HepG2 (cell line): Measurements from ENCODE around the gene CHP1. TPM values are rescaled to one million over a fixed set of nuclear protein-coding genes. Genes with fewer than 3 reads are reported as not detected.

ENCODE experiments used
- ADNP ChIP-seq: sonication (generic); formaldehyde crosslinking; IDR thresholded peaks from 2 replicates; pipeline ENCODE4 v1.4.0; 2020; ENCODE audit warnings: missing genetic modification reagents
- AKAP8 ChIP-seq: sonication (generic); formaldehyde crosslinking; IDR thresholded peaks from 2 replicates; pipeline ENCODE4 v1.5.1; 2020; ENCODE audit warnings: mild to moderate bottlenecking, missing genetic modification reagents
- DPF2 ChIP-seq: sonication (generic); formaldehyde crosslinking; IDR thresholded peaks from 2 replicates; pipeline ENCODE4 v1.4.0; 2020; ENCODE audit warnings: mild to moderate bottlenecking, low read depth, missing genetic modification reagents, borderline replicate concordance
- E2F5 ChIP-seq: sonication (generic); formaldehyde crosslinking; conservative IDR thresholded peaks from 2 replicates; pipeline ENCODE4 v1.4.0; 2020; ENCODE audit warnings: missing genetic modification reagents
- FOXA1 ChIP-seq, 2 experiments: fragments of 450-650 bp in 1 of 2; sonication (generic) in 1 of 2; formaldehyde crosslinking in 1 of 2; IDR thresholded peaks; 2 replicates each; pipeline versions ENCODE4 v1.4.0 to v1.6.1; 2016 to 2020; ENCODE audit warnings: missing genetic modification reagents in 1 of 2
- GMEB2 ChIP-seq: IDR thresholded peaks from 2 replicates; pipeline ENCODE4 v1.6.1; 2016; ENCODE audit warnings: missing biosample characterization, missing genetic modification reagents, low read depth
- HDAC1 ChIP-seq: sonication (generic); formaldehyde crosslinking; IDR thresholded peaks from 2 replicates; pipeline ENCODE4 v1.5.1; 2020; ENCODE audit warnings: mild to moderate bottlenecking, missing genetic modification reagents
- IRX3 ChIP-seq: sonication (generic); formaldehyde crosslinking; IDR thresholded peaks from 2 replicates; pipeline ENCODE4 v1.8.1; 2023; ENCODE audit warnings: mild to moderate bottlenecking, low read depth, missing genetic modification reagents, borderline replicate concordance
- ISL2 ChIP-seq: sonication (generic); formaldehyde crosslinking; IDR thresholded peaks from 2 replicates; pipeline ENCODE4 v1.5.0; 2020; ENCODE audit warnings: missing genetic modification reagents
- KLF11 ChIP-seq: IDR thresholded peaks from 2 replicates; pipeline ENCODE4 v1.6.1; 2016; ENCODE audit warnings: missing compliant biosample characterization
- MLXIP ChIP-seq: sonication (generic); formaldehyde crosslinking; IDR thresholded peaks from 2 replicates; pipeline ENCODE4 v1.9.0; 2021; ENCODE audit warnings: missing genetic modification reagents, borderline replicate concordance
- MTF2 ChIP-seq: sonication (generic); formaldehyde crosslinking; IDR thresholded peaks from 2 replicates; pipeline ENCODE4 v1.5.0; 2020; ENCODE audit warnings: missing genetic modification reagents, borderline replicate concordance
- NFE2L1 ChIP-seq: sonication (generic); formaldehyde crosslinking; IDR thresholded peaks from 2 replicates; pipeline ENCODE4 v1.4.0; 2020; ENCODE audit warnings: missing genetic modification reagents, mild to moderate bottlenecking, borderline replicate concordance
- PITX1 ChIP-seq: sonication (generic); formaldehyde crosslinking; IDR thresholded peaks from 2 replicates; pipeline ENCODE4 v1.5.1; 2020; ENCODE audit warnings: mild to moderate bottlenecking, missing genetic modification reagents
- PLRG1 ChIP-seq: fragments of 450-650 bp; conservative IDR thresholded peaks from 2 replicates; pipeline ENCODE4 v1.6.1; 2016
- POLR2AphosphoS5 ChIP-seq: IDR thresholded peaks from 2 replicates; pipeline ENCODE4 v1.6.1; 2012; ENCODE audit warnings: low read depth, low read length
- REXO4 ChIP-seq: sonication (generic); formaldehyde crosslinking; IDR thresholded peaks from 2 replicates; pipeline ENCODE4 v1.8.0; 2022; ENCODE audit warnings: missing genetic modification reagents, mild to moderate bottlenecking, borderline replicate concordance
- SALL1 ChIP-seq: sonication (generic); formaldehyde crosslinking; IDR thresholded peaks from 2 replicates; pipeline ENCODE4 v1.8.0; 2022; ENCODE audit warnings: mild to moderate bottlenecking, missing genetic modification reagents
- SRSF4 ChIP-seq: fragments of 200-400 bp; formaldehyde crosslinking; IDR thresholded peaks from one replicate; pipeline ENCODE4 v1.6.1; 2018; ENCODE audit warnings: mild to moderate bottlenecking, low read depth, low read length, moderate library complexity; ENCODE audit not compliant: poor library complexity, severe bottlenecking
- TCF7L2 ChIP-seq: IDR thresholded peaks from 2 replicates; pipeline ENCODE4 v1.6.1; 2011; ENCODE audit warnings: mild to moderate bottlenecking, low read depth, low read length, moderate library complexity
- YEATS4 ChIP-seq: sonication (generic); formaldehyde crosslinking; IDR thresholded peaks from 2 replicates; pipeline ENCODE4 v1.4.0; 2020; ENCODE audit warnings: missing genetic modification reagents, borderline replicate concordance
- ZC3H13 ChIP-seq: sonication (generic); formaldehyde crosslinking; IDR thresholded peaks from 2 replicates; pipeline ENCODE4 v1.8.1; 2023; ENCODE audit warnings: mild to moderate bottlenecking, missing genetic modification reagents, moderate library complexity
- ZFYVE20 ChIP-seq: sonication (generic); formaldehyde crosslinking; IDR thresholded peaks from 2 replicates; pipeline ENCODE4 v1.8.0; 2023; ENCODE audit warnings: low read depth, mild to moderate bottlenecking, moderate library complexity, missing genetic modification reagents, borderline replicate concordance
- ZNF33B ChIP-seq: sonication (generic); formaldehyde crosslinking; IDR thresholded peaks from 2 replicates; pipeline ENCODE4 v1.5.1; 2020; ENCODE audit warnings: mild to moderate bottlenecking, missing genetic modification reagents
- polyA plus RNA-seq, 8 experiments: library from polyadenylated mRNA; depleted of rRNA in 3 of 8; stranded (reverse) in 7 of 8; unstranded in 1 of 8; fragments of >200 nt; fragmentation: Illumina TruSeq in 4 of 8; extraction: Trizol in 4 of 8; gene quantifications; 2 replicates each; pipeline versions ENCODE4 v1.2.1 to v1.2.3, GENCODE V29; 2011 to 2016; ENCODE audit warnings: low read depth in 4 of 8, missing spikeins in 1 of 8, mixed read lengths in 1 of 8; ENCODE audit not compliant: insufficient read depth in 1 of 8
- total RNA-seq, 5 experiments: library from RNA; depleted of rRNA; stranded (reverse); fragments of >200 nt; fragmentation: Illumina TruSeq; extraction: Trizol; gene quantifications; 2 replicates each; pipeline ENCODE4 v1.2.3, GENCODE V29; 2016; ENCODE audit warnings: low read depth in 1 of 5

Gene CHP1
- total and polyA plus RNA-seq, 2 of the 13 experiments (the other 11 are each of a cell fraction or from before 2014, with no cell fraction given), result 49.6 to 76.4 TPM

GRCh38 chr15:41283653-41284426 lies 52.8 kb downstream of the CHP1 start (continued):
- no peak for TF ChIP-seq MLXIP (CRISPR knock-in tag)
- TF ChIP-seq ADNP (CRISPR knock-in tag), result no peak
- no peak for TF ChIP-seq REXO4 (CRISPR knock-in tag)
- no peak for TF ChIP-seq E2F5 (CRISPR knock-in tag)
- peak; percentile 61; the same call in 1 of the 2 replicates for TF ChIP-seq ISL2
- peak; percentile 27; the same call in 1 of the 2 replicates for TF ChIP-seq AKAP8 (CRISPR knock-in tag)
- no peak for TF ChIP-seq GMEB2
- TF ChIP-seq IRX3 (CRISPR knock-in tag), result no peak
- no peak; the same call in 1 of the 2 replicates for TF ChIP-seq ZC3H13 (CRISPR knock-in tag)
- TF ChIP-seq POLR2AphosphoS5, result peak; percentile 90
- TF ChIP-seq MTF2 (CRISPR knock-in tag), result no peak
- peak; percentile 49; the same call in 1 of the 2 replicates for TF ChIP-seq SALL1
- no peak for TF ChIP-seq FOXA1 (IDR thresholded peaks at IDR 0.05)
- no peak for TF ChIP-seq FOXA1 (CRISPR knock-in tag; IDR thresholded peaks at IDR 0.05)
- no peak for TF ChIP-seq ZFYVE20 (CRISPR knock-in tag)
- TF ChIP-seq DPF2 (CRISPR knock-in tag), result no peak
- peak; percentile 50; the same call in 1 of the 2 replicates for TF ChIP-seq PITX1
- peak; percentile 82 for TF ChIP-seq NFE2L1 (CRISPR knock-in tag)
- no peak for TF ChIP-seq SRSF4
- no peak; the same call in 1 of the 2 replicates for TF ChIP-seq ZNF33B (CRISPR knock-in tag)
- TF ChIP-seq KLF11 (CRISPR knock-in tag), result no peak
- TF ChIP-seq TCF7L2, result no peak
- TF ChIP-seq YEATS4 (CRISPR knock-in tag), result peak; percentile 90
- TF ChIP-seq HDAC1, result peak; percentile 79
- TF ChIP-seq PLRG1, result no peak
